GM13977 (cell line): Measurements from ENCODE around the gene TMPRSS6.

ENCODE experiments used
- DNase-seq: peaks from one replicate; pipeline ENCODE4 v3.0.0; 2012; ENCODE audit warnings: low spot score
- in situ Hi-C: fragments of 300-500 bp; cut with MboI; formaldehyde crosslinking; loops from one replicate; pipeline ENCODE4 v1.12.0; 2022; ENCODE audit warnings: low sequenced_read_pairs, low pct_unique_long_range_greater_than_20kb, mixed read lengths, inconsistent platforms; ENCODE audit not compliant: unreplicated experiment
- TF ChIP-seq, protein P1 (sequence below): IDR thresholded peaks from 2 replicates; pipeline ENCODE4 v1.5.1; 2012; ENCODE audit warnings: mild to moderate bottlenecking, control low read depth; ENCODE audit not compliant: insufficient read depth; ENCODE audit errors: extremely low read depth, missing control alignments

The TMPRSS6 gene

DNA sequence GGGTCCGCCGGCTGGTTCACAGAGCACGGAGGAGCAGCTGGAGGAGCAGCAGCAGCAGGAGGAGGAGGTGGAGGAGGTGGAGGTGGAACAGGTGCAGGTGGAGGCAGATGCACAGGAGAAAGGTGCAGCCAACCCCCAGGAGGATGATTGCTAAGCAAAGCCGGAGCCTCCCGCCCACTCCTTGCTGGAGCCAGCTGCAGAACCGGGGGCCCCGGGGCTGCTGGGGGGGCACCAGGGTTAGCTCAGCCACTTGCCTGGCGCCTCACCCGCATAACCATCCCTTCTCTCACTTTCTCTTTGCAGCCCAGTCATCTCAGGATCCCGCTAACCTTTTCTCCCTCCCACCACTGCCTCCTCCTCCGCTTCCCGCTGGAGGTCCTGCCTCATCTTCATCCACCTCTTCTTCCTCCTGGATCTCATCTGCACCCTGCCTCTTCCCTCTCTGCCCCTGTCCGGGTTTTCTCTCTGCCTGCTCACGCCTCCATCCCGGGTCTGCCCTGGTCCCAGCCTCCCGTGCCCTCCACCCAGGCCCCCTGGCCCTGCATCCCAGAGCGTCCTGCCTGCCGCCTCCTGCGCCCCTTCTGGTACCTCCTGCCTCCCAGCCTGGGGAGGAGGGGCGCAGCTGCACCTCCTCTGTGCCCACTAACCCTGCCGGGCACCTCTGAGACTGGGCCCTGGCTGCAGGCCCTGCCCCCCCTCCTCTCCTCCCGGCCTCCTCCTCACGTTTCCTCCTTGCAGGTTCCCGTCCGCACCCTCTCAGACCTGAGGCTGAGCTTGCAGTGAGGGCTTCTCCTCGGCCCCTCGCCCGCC is 48.5 kb downstream of the TMPRSS6 start:
- peak; percentile 72 for DNase-seq
- in situ Hi-C loops: no loop called here

DNA sequence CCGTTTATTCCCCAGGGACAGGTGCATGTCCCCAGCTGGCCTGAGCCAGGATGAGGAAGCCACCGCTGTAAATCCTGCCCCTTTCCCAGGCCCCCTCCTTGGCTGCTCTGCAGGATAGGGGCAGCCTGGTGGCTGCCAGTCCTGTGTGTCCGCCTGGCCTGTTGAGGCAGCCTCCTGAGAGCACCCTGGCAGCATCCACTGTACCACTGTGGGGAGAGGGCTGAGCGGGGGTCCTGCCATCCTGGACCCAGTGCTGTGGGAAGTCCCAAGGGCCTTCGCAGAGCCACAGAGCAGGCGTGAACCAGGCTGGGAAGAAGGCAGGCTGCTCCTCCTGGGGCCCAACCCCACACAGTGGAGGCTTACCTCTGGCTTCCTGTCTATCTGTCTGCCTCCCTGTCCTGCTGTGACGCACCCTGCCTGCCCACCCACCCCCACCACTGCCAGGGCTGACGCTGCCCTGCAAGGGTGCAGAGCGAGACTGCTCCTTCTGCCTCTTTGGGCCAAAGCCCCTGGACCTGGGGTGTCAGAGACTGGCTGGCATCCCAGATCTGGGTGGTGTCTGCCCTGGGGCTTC is 49.5 kb downstream of the TMPRSS6 start:
- TF ChIP-seq, protein P1, sequence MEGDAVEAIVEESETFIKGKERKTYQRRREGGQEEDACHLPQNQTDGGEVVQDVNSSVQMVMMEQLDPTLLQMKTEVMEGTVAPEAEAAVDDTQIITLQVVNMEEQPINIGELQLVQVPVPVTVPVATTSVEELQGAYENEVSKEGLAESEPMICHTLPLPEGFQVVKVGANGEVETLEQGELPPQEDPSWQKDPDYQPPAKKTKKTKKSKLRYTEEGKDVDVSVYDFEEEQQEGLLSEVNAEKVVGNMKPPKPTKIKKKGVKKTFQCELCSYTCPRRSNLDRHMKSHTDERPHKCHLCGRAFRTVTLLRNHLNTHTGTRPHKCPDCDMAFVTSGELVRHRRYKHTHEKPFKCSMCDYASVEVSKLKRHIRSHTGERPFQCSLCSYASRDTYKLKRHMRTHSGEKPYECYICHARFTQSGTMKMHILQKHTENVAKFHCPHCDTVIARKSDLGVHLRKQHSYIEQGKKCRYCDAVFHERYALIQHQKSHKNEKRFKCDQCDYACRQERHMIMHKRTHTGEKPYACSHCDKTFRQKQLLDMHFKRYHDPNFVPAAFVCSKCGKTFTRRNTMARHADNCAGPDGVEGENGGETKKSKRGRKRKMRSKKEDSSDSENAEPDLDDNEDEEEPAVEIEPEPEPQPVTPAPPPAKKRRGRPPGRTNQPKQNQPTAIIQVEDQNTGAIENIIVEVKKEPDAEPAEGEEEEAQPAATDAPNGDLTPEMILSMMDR: no peak
- no peak for DNase-seq
- in situ Hi-C loops: no loop called here

More for the DNA sequence above, 48.5 kb downstream of the TMPRSS6 start:
- TF ChIP-seq, protein P1: no peak

DNA sequence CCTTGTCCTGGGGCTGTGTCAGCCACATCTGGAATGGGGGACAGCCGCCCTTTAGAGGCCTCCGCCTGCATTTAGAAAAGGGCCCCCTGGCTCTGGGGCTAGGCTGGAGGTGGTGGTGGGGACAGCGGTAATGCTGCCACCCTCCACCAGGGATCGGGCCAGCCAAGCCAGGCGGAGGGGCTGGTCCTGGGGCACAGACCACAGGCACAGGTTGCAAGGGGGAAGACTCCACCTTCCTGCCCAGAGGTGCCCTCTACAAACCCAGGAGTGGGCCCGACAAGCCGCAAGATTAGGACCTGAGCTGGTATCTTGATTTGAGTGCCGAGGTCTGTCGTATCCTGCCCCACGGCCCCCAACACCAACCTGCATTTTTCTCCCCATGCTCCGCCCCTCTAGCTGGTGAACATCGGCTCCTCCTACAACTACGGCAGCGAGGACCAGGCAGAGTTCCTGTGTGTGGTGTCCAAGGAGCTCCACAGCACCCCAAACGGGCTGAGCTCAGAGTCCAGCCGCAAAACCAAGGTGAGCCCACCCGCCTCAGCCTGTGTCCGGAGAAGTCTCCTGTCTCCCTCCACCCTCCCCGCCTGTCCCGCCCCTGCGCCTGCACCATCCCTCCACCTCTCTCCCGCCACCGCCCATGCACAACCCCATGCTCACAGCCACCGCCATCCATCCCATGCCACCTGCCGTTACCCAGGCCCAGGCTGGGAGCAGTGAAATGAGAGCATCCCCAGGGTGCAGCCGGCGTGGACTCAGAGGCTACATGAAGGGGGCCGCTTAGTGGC is 50.4 kb downstream of the TMPRSS6 start:
- in situ Hi-C loops: no loop called here
- DNase-seq: no peak
- TF ChIP-seq, protein P1: no peak

DNA sequence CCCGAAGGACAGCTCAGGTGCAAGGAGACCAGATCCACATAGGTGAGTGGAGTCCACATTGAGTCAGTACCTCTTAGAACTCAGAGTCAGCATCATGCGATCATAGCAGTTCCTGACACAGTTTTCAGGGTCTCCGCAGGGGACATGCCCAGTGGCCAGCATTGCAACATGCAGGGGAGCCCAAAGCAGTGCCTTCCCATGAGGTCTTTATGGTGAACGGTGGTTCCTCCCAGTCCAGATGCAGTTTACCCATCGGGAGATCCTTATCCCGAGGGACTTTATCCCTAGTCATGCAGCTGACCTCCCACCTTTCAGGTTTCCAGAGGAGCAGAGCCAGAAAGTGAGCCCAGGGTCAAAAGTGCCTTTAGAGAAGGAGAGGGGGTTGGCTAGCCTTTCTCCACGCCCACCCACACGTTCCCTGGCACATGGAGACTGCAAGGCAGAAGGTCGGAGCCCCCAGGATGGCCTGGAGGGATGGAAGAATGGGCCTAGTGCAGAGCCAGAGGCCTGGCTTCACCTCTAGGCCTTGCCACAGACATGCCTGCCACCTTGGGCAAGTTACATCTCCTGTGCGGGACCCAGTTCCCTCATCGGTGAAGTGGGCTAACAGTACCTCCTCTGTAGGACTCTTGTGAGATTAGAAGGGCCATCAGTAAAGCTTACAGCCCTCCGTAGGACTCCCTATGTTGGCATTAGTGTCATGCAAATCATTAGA is 51.6 kb downstream of the TMPRSS6 start:
- TF ChIP-seq, protein P1: no peak
- no peak for DNase-seq
- in situ Hi-C loops: no loop called here

DNA sequence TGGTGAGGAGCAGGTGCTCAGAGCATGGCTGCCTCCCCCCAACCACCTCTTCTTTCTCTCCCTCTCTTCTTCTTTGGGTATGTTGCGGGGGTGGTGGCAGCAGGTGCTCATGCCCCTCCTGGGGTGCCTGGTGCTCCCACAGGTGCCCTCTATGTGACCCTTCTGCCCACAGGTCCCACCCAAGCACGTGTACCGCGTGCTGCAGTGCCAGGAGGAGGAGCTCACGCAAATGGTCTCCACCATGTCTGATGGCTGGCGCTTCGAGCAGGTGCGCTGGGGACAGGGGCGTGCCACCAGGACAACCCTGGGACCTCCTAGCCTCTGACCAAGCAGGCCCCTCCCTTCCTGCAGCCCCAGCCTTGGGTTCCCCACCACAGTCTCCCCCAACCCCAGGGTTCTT is 52.3 kb downstream of the TMPRSS6 start:
- DNase-seq: no peak
- TF ChIP-seq, protein P1: no peak
- in situ Hi-C loops: no loop called here

DNA sequence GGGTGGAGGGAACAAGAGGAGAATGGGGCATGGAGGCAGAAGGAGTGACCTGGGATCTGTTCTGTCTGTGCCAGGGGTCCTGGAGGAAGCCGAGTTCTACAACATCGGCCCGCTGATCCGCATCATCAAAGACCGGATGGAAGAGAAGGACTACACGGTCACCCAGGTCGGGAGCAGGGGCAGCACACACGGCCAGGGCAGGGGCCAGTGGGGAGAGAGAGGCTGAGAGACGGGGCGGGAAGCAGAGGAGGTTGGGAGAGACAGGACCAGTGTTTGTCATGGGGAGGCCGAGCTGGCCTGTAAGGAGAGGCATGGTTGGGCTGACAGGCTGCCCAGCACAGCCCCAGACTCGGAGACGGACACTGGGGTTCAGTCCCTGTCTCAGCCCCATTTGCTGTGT is 53.3 kb downstream of the TMPRSS6 start:
- no peak for DNase-seq
- TF ChIP-seq, protein P1: no peak
- in situ Hi-C loops: no loop called here
